Non-pigmented ciliary epithelial cell (primary cell): ENCODE data around the gene DAO.

Experiments
- DNase-seq: peaks from one replicate; pipeline ENCODE4 v3.0.0-alpha.2; 2010; ENCODE audit warnings: low read depth

DAO gene

GRCh38 chr12:108875682-108876361 is 4.1 kb upstream of the DAO start:
- no peak for DNase-seq

- DNase-seq = no peak
These were observed 3.3 kb upstream of the DAO start for GRCh38 chr12:108876550-108876949.

DNA sequence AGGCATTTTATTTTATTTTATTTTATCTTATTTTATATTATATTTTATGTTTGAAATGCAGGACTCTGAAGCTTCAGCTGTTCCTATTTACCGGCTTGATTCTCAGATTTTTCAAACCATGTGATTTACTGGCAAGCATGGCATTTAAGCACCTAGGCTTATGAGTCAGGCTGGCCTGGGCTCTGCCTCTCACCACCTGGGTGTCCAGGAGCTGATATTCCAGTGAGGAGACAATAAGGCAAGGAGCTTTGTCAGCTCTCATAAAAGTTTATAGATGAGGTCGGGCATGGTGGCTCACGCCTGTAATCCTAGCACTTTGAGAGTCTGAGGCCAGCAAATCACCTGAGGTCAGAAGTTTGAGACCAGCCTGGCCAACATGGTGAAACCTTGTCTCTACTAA is 2.1 kb downstream of the DAO start:
- no peak for DNase-seq

DNA sequence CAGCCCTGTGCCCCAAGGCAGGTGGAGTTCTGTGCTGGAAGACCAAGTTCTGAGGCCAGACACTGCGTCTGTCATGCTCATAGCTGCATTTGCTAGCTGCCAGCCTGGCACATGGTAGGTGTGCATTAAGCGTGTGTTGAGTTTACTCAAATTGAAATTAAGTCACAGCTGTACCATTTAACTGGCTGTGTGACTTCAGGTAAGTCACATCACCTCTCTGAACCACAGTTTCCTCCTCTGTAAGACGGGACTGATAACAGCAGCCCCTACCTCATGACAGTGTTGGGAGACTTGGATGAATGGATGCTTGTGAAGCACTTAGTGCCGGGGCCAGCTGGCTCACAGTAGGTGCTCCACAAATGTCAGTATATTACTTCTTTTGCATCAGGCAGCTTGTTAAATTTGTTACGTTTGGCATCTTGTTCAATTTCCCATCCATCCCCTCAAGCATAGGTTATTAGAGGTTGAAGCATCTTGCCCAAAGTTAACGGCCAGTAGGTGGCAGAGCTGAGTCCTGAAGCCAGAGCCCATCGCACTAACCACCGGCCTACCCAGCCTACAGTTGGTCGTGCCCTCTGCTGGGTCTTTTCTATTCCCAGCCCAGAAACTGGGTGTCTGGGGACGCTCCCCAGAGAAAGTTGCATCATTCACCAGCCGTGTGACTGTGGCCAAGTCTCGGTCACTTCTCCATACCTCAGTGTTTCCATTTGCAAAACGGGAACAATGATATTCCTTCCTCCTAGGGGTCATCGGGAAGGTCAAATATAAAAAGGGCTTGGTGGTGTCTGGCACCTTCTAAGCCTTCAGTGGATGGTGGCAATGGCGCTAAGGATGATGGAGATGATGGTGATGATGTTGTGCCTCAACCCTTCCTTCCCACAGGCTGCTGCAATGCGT is 4.5 kb downstream of the DAO start:
- DNase-seq = no peak

DNA sequence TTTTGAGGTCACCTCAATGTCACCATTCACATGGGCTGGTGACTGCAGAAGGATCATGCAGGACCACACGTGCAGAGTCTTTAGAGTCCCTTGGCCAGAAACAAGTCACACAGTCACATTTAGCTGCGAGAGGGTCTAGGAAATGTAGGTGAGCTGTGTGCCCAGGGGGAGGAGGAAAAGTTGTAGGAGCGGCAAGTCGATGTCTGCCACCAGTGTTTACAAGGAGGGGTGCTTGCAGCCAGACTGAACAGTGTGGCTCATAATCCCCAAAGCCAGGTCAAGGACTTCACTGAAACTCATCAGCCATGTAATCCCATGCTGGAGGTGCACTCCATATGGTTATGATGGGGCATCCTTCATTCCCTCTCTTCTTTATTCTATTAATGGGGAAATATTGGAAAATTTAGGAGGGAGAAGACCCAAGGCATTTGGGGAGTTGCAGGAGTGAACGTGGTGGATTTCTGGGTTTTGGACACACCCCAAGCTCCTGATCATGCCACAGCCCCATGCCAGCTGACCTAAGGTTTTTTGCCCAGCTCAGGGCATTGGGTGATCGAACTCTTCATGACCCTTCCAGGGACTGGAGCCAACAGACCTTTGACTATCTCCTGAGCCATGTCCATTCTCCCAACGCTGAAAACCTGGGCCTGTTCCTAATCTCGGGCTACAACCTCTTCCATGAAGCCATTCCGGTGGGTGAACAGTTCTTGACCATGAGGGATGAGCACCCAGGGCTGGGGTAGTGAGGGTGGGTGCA is 7.2 kb downstream of the DAO start:
- DNase-seq = no peak

DNA sequence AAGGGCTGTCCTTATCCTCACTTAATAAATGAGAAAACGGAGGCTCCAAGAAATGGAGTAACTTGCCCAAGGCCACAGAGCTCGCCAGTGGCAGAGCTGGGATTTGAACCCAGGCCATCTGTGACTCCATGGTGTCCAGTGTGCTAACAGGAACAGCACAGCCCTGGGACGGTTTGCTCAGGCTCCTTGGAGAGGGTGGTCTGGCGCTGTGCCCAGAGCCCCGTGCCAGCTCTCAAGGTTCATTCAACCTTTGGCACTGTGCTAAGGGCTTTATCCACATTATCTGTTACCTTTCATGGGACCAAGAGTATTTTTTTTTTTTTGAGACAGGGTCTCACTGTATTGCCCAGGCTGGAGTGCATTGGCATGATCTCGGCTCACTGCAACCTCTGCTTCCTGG is 8.1 kb downstream of the DAO start:
- DNase-seq = no peak

DNA sequence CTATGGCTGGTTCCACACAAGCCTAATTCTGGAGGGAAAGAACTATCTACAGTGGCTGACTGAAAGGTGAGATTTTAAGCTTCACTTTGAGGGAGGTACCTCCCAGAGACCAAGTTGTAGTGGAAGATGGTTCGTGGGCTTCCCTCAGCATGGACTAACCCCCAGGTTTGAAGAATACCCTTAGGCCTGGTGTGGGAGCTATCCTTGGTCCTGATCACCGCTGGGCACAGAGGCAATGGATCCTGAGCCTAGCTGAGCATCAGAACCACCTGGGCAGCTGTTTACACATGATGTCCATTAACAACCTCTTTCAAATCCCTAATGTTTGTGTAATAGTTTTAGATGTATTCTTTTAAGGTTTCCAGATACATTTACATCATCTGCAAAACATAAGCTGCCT is 10.3 kb downstream of the DAO start:
- no peak for DNase-seq

DNA sequence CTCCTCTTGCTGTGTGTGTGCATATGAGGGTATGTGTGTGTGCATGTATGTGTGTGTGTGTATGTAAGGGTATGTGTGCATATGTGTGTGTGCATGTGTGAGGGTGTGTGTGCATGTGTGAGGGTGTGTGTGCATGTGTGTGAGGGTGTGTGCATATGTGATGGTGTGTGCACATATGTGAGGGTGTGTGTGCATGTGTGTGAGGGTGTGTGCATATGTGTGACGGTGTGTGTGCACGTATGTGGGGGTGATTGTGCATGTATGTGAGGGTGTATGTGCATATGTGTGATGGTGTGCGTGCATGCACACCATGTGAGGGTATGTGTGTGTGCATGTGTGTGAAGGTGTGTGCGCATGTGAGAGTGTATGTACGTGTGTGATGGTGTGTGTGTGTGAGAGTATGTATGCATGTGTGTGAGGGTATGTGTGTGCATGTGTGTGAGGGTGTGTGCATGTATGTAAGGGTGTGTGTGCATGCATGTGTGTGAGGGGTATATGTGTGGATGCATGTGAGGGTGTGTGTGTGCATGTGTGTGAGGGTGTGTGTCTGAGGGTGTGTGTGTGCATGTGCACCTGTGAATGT is 15.4 kb downstream of the DAO start:
- no peak for DNase-seq

DNA sequence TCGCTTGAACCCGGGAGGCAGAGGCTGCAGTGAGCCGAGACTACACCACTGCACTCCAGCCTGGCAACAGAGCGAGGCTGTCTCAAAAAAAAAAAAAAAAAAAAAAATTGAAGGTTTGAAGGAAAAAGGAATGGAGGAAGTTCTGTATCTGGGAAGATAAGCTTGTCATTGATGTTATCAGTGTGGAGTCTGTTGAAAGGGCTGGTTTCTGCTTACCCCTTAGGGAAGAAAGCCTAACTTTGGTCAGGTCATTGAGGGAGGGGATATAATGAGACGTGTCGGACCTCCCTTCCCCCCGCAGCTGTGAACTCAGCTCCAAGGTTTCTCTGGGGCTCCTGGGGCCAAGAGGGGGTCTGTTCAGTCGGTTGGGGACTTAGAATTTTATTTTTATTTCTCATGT is 16.4 kb downstream of the DAO start:
- no peak for DNase-seq

GRCh38 chr12:108896817-108897216 is 16.9 kb downstream of the DAO start:
- no peak for DNase-seq

- no peak for DNase-seq
These were observed 19.3 kb downstream of the DAO start for GRCh38 chr12:108899145-108899544.

GRCh38 chr12:108905725-108906124 is 25.8 kb downstream of the DAO start:
- no peak for DNase-seq

DNA sequence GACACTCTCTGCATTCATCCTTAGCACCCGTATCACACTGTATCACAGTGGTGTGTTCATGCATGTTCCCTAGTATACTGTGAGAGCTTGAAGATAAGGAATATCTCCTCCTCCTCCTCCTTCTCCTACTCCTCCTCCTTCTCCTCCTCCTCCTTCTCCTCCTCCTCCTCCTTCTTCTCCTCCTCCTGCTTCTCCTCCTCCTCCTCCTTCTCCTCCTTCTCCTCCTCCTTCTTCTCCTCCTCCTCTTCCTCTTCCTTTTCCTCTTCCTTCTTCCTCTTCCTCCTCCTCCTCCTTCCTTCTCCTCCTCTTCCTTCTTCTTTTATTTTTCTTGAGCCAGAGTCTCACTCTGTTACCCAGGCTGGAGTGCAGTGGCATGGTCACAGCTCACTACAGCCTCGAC is 27.1 kb downstream of the DAO start:
- no peak for DNase-seq

GRCh38 chr12:108907839-108908351 is 28.0 kb downstream of the DAO start:
- no peak for DNase-seq

DNA sequence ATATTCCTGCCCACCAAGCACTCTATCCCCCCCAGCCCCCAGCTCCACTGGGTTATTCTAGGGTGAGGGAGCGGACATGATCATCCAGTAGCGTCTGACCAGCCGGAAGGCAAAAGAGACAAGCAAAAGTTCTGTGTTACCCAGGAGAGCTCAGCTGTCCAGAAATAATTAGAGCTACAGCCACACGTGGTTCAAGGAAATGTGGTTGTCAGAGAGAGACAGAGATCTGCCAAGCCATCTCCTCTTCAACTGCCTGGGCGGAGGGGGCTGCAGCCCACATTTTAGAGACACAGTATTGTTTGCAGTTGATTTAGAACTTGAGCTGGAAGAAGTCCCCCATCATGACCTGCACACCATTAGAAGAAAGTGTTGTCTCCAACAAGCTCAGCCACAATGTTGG is 30.4 kb downstream of the DAO start:
- no peak for DNase-seq

- DNase-seq = no peak
These were observed 32.0 kb downstream of the DAO start for GRCh38 chr12:108911915-108912314.

GRCh38 chr12:108912361-108912760 is 32.5 kb downstream of the DAO start:
- no peak for DNase-seq

DNA sequence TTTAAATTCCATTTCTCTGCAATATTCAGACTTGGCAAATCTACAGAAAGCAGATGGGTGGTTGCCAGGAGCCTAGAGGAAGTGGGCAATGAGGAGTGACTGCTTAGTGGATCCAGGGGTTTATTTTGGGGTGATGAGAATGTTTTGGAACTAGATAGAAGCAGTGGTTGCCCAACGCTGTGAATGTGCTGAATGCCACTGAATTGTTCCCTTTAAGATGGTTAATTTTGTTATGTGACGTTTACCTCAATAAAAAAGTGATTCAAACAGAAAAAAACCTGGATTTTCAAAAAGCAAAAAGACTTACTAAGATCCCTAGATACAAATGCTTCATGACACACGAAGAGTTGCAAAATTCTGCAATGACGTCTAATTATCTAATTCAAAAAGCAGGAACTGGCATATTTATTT is 34.2 kb downstream of the DAO start:
- DNase-seq = no peak

- DNase-seq = no peak
These were observed 35.8 kb downstream of the DAO start for GRCh38 chr12:108915632-108916133.

- DNase-seq = no peak
These were observed 36.4 kb downstream of the DAO start for GRCh38 chr12:108916336-108916735.

GRCh38 chr12:108918206-108918605 is 38.3 kb downstream of the DAO start:
- DNase-seq = no peak
